GM23338 (cell line): Measurements from ENCODE around the gene MCTP2. TPM values are rescaled to one million over a fixed set of nuclear protein-coding genes. Genes with fewer than 3 reads are reported as not detected.

Experiments
- ATAC-seq: fragments of 200-7000 bp; cut with Tn5 transposase; 3 replicates; pipeline ENCODE4 v1.9.1; 2020
- DNase-seq: peaks from one replicate; pipeline ENCODE4 v3.0.0-alpha.2; 2015; ENCODE audit warnings: low spot score
- H2AFZ ChIP-seq: fragments of 200-600 bp; sonication (generic); 2 replicates; pipeline ENCODE4 v1.8.0; 2016; ENCODE audit warnings: antibody characterized with exemption, mild to moderate bottlenecking, moderate library complexity
- H3F3A ChIP-seq: fragments of 200-600 bp; sonication (generic); replicated peaks from 2 replicates; pipeline ENCODE4 v1.8.0; 2017; ENCODE audit warnings: antibody characterized with exemption, mixed run types, low read depth
- H3K27ac ChIP-seq: fragments of 200-600 bp; sonication (generic); 2 replicates; pipeline ENCODE4 v1.6.1; 2016; ENCODE audit warnings: low read depth
- H3K27me3 ChIP-seq: fragments of 200-600 bp; sonication (generic); 2 replicates; pipeline ENCODE4 v1.8.0; 2016; ENCODE audit warnings: mild to moderate bottlenecking, mixed run types, moderate library complexity; ENCODE audit not compliant: insufficient read depth
- H3K36me3 ChIP-seq: fragments of 200-600 bp; sonication (generic); 2 replicates; pipeline ENCODE4 v1.8.0; 2016; ENCODE audit warnings: mild to moderate bottlenecking; ENCODE audit not compliant: insufficient read depth
- H3K4me1 ChIP-seq: fragments of 200-600 bp; sonication (generic); 2 replicates; pipeline ENCODE4 v1.8.0; 2016; ENCODE audit warnings: mild to moderate bottlenecking, moderate library complexity; ENCODE audit not compliant: insufficient read depth
- H3K4me2 ChIP-seq: fragments of 200-600 bp; sonication (generic); 2 replicates; pipeline ENCODE4 v1.7.1; 2017; ENCODE audit warnings: mixed run types
- H3K4me3 ChIP-seq: fragments of 200-600 bp; sonication (generic); 2 replicates; pipeline ENCODE4 v1.6.1; 2016; ENCODE audit warnings: mixed run types
- H3K79me2 ChIP-seq: fragments of 200-600 bp; sonication (generic); replicated peaks from 2 replicates; pipeline ENCODE4 v1.8.0; 2017; ENCODE audit warnings: mild to moderate bottlenecking; ENCODE audit not compliant: insufficient read depth
- H3K9me2 ChIP-seq: fragments of 200-600 bp; sonication (generic); 2 replicates; pipeline ENCODE4 v1.8.0; 2017; ENCODE audit not compliant: insufficient read depth
- H4K20me1 ChIP-seq: fragments of 200-600 bp; sonication (generic); replicated peaks from 2 replicates; pipeline ENCODE4 v1.8.0; 2017; ENCODE audit warnings: mild to moderate bottlenecking; ENCODE audit not compliant: insufficient read depth
- H3K27ac Mint-ChIP-seq: 2 replicates; pipeline ENCODE4 v1.8.0; 2020; ENCODE audit warnings: inconsistent platforms, mild to moderate bottlenecking, moderate library complexity, mixed read lengths
- H3K27me3 Mint-ChIP-seq: 3 replicates; pipeline ENCODE4 v1.8.0; 2022; ENCODE audit warnings: low read depth, mild to moderate bottlenecking, moderate library complexity, mixed read lengths, inconsistent platforms; ENCODE audit not compliant: insufficient read depth, poor library complexity
- H3K36me3 Mint-ChIP-seq: 3 replicates; pipeline ENCODE4 v1.8.0; 2021; ENCODE audit warnings: low read depth, mild to moderate bottlenecking, inconsistent platforms, moderate library complexity, mixed read lengths
- H3K4me1 Mint-ChIP-seq: 3 replicates; pipeline ENCODE4 v1.8.0; 2020; ENCODE audit warnings: mild to moderate bottlenecking, inconsistent platforms, mixed read lengths
- H3K4me3 Mint-ChIP-seq: 3 replicates; pipeline ENCODE4 v1.8.0; 2021; ENCODE audit warnings: moderate library complexity, mild to moderate bottlenecking, inconsistent platforms, mixed read lengths
- H3K9me3 Mint-ChIP-seq: 3 replicates; pipeline ENCODE4 v1.8.0; 2020; ENCODE audit warnings: moderate library complexity, mild to moderate bottlenecking, inconsistent platforms, mixed read lengths
- CTCF ChIP-seq, 2 experiments: fragments of 200-600 bp in 1 of 2; sonication (generic) in 1 of 2; conservative IDR thresholded peaks; 2 replicates each; pipeline versions ENCODE4 v1.5.1 to v1.6.1; 2016 to 2017; ENCODE audit warnings: antibody characterized with exemption in 2 of 2, low read depth in 2 of 2, mild to moderate bottlenecking in 2 of 2, moderate library complexity in 1 of 2
- ETS1 ChIP-seq: IDR thresholded peaks from 2 replicates; pipeline ENCODE4 v1.6.1; 2016; ENCODE audit warnings: antibody characterized with exemption
- EZH2 ChIP-seq: fragments of 200-600 bp; sonication (generic); IDR thresholded peaks from one replicate; pipeline ENCODE4 v1.8.0; 2017; ENCODE audit warnings: antibody characterized with exemption, mild to moderate bottlenecking, low read depth; ENCODE audit not compliant: unreplicated experiment
- EZH2phosphoT487 ChIP-seq: fragments of 200-600 bp; sonication (generic); IDR thresholded peaks from one replicate; pipeline ENCODE4 v1.8.1; 2018; ENCODE audit warnings: antibody characterized with exemption; ENCODE audit not compliant: unreplicated experiment
- JUNB ChIP-seq: IDR thresholded peaks from one replicate; pipeline ENCODE4 v1.6.1; 2016; ENCODE audit warnings: antibody characterized with exemption; ENCODE audit not compliant: unreplicated experiment
- NANOG ChIP-seq: IDR thresholded peaks from 2 replicates; pipeline ENCODE4 v1.6.1; 2016; ENCODE audit warnings: antibody characterized with exemption, borderline replicate concordance
- POLR2AphosphoS5 ChIP-seq: IDR thresholded peaks from 2 replicates; pipeline ENCODE4 v1.6.1; 2016; ENCODE audit warnings: antibody characterized with exemption, low read depth
- REST ChIP-seq: IDR thresholded peaks from one replicate; pipeline ENCODE4 v1.6.1; 2018; ENCODE audit warnings: antibody characterized with exemption; ENCODE audit not compliant: unreplicated experiment
- ZNF114 ChIP-seq: fragments of 250-450 bp; sonication (Bioruptor Pico); IDR thresholded peaks from 2 replicates; pipeline ENCODE4 v1.5.0; 2020; ENCODE audit warnings: mild to moderate bottlenecking, moderate library complexity
- ZNF331 ChIP-seq: fragments of 250-450 bp; sonication (Bioruptor Pico); IDR thresholded peaks from 2 replicates; pipeline ENCODE4 v1.5.0; 2020; ENCODE audit warnings: low read depth, mild to moderate bottlenecking, moderate library complexity
- ZNF462 ChIP-seq: fragments of 250-450 bp; sonication (Bioruptor Pico); IDR thresholded peaks from 2 replicates; pipeline ENCODE4 v1.5.0; 2020; ENCODE audit warnings: mild to moderate bottlenecking, moderate library complexity
- polyA plus RNA-seq: library from polyadenylated mRNA; unstranded; fragments of >200 nt; fragmentation: Nextera tagmentation; extraction: Ambion mirVana; gene quantifications from 2 replicates; pipeline ENCODE4 v1.2.1, GENCODE V29; 2016
- total RNA-seq: library from RNA; depleted of rRNA; stranded (reverse); fragments of >200 nt; shearing (Covaris generic); gene quantifications from 2 replicates; pipeline ENCODE4 v1.2.3, GENCODE V29; 2014

MCTP2 gene
- total and polyA plus RNA-seq, 2 experiments from 2014 or later, result 1.8 to 5.5 TPM

GRCh38 chr15:94380798-94381197, 149.4 kb downstream of the MCTP2 start:
- H3K27ac ChIP-seq, result no peak overlapping the region
- H3K4me3 ChIP-seq, result no peak overlapping the region
- H3K9me2 ChIP-seq, result no peaks in the 10 kb centered on the region
- Mint-ChIP-seq H3K9me3 (no peaks in the 10 kb centered on the region), H3K36me3 (no peaks in the 10 kb centered on the region), H3K27me3 (peaks cover 2% of the 10 kb centered on the region), H3K27ac (no peak overlapping the region), H3K4me1 (no peaks in the 10 kb centered on the region), H3K4me3 (no peak overlapping the region)
- H3K27me3 ChIP-seq, result no peaks in the 10 kb centered on the region
- no peaks in the 10 kb centered on the region for H3K36me3 ChIP-seq
- no peak overlapping the region for H3K4me2 ChIP-seq
- no peak overlapping the region for H2AFZ ChIP-seq
- H3K4me1 ChIP-seq, result no peaks in the 10 kb centered on the region
- ATAC-seq (no peak), DNase-seq (no peak)
- no peaks in the 10 kb centered on the region for H4K20me1 ChIP-seq
- TF ChIP-seq NANOG (no peak), JUNB (no peak), ZNF462 (no peak), CTCF (conservative IDR thresholded peaks at IDR 0.05; ENCODE audit: low read depth in 2 of 2) (no peak), REST (no peak), EZH2phosphoT487 (no peak), ETS1 (no peak), EZH2 (no peak), ZNF331 (CRISPR knock-in tag) (no peak), POLR2AphosphoS5 (no peak), ZNF114 (CRISPR knock-in tag) (no peak)
- H3K79me2 ChIP-seq, result no peaks in the 10 kb centered on the region
- H3F3A ChIP-seq, result no peaks in the 10 kb centered on the region
